Breast epithelium (tissue), 4 donors: ENCODE data around the gene FAM89B. TPM values are rescaled to one million over a fixed set of nuclear protein-coding genes. Genes with fewer than 3 reads are reported as not detected.

Experiments used
- DNase-seq, 2 donors: peaks; one replicate each; pipeline ENCODE4 v3.0.0-alpha.2; 2019; ENCODE audit warnings: low spot score in 2 of 2
- H3K27ac ChIP-seq, 2 donors: fragments of 200-600 bp; sonication (generic) in 1 of 2; one replicate each; pipeline ENCODE4 v1.5.1; 2016 to 2019; ENCODE audit warnings: mild to moderate bottlenecking in 1 of 2
- H3K27me3 ChIP-seq, 2 donors: fragments of 200-600 bp; sonication (generic) in 1 of 2; one replicate each; pipeline versions ENCODE4 v1.5.1 to v1.6.0; 2017 to 2019; ENCODE audit warnings: control low read depth in 1 of 2, mild to moderate bottlenecking in 1 of 2
- H3K36me3 ChIP-seq: fragments of 200-600 bp; one replicate; pipeline ENCODE4 v1.5.1; 2019
- H3K4me1 ChIP-seq, 2 donors: fragments of 200-600 bp; sonication (generic); one replicate each; pipeline ENCODE4 v1.5.1; 2016 to 2019; ENCODE audit warnings: control low read depth in 1 of 2
- H3K4me3 ChIP-seq, 3 donors: fragments of 200-600 bp; sonication (generic); 1 replicate in 2 of 3; 2 replicates in 1 of 3; pipeline ENCODE4 v1.5.1; 2016 to 2019; ENCODE audit warnings: mild to moderate bottlenecking in 3 of 3, moderate library complexity in 2 of 3
- H3K9me3 ChIP-seq, 2 donors: fragments of 200-600 bp; sonication (generic) in 1 of 2; one replicate each; pipeline ENCODE4 v1.5.1; 2016 to 2019; ENCODE audit warnings: control low read depth in 1 of 2
- CTCF ChIP-seq, 3 donors: fragments of 450-650 bp; IDR thresholded peaks; one replicate each; pipeline ENCODE4 v1.5.1; 2016 to 2017; ENCODE audit warnings: antibody characterized with exemption in 3 of 3, mild to moderate bottlenecking in 3 of 3, moderate library complexity in 3 of 3
- POLR2A ChIP-seq: fragments of 450-650 bp; IDR thresholded peaks from one replicate; pipeline ENCODE4 v1.6.1; 2016; ENCODE audit warnings: antibody characterized with exemption, mild to moderate bottlenecking, moderate library complexity
- POLR2AphosphoS5 ChIP-seq, 3 donors: sonication (generic); formaldehyde crosslinking; IDR thresholded peaks; one replicate each; pipeline ENCODE4 v1.6.1; 2017; ENCODE audit warnings: antibody characterized with exemption in 3 of 3
- intact Hi-C: fragments of 100-400 bp; cut with DNase I; formaldehyde crosslinking; loops from one replicate; pipeline ENCODE4 v1.15.1; 2023; ENCODE audit warnings: low total_unique reads
- total RNA-seq, 3 donors: library from RNA; depleted of rRNA; stranded (reverse); fragments of >200 nt; gene quantifications; one replicate each; pipeline ENCODE4 v1.1.0, GENCODE V29; 2016

FAM89B gene
- total RNA-seq, 3 donors from 2014 or later = 37.4 to 51.4 (median 40.8) TPM

DNA sequence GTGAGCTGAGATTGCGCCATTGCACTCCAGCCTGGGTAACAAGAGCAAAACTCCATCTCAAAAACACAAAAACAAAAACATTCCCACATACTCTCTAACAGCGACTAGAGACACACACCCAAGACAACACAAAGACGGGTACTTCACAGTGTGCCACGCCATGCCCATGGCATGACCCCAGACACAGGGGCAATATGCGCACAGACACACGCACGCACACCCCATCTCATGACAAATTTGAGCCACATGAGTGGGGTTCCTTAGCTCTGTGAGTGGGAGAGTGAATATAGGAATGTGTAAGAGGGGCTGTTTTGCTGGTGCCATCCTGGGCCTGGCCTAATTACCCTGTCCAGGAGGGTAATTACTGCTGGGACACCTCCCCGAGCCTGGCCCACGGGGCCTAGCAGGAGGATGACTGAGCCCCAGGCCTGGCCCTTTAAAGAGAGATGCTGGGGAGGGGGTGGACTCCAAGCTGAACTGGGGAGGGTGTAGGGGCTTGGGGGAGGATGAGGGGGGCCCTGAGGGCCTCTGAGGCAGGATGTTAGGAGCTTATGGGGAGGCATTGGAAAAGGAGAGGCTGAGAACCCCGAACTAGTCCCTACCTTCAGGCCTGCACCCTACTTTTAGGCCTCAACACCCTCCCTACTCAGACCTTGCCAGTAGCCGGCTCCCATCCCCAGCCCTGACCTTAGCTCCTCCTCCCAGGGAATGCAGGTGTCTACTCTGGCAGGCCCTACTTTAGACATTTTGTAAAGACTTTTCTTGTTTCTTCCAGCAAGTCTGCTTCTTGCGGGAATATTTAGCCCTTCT is 15.7 kb upstream of the FAM89B start:
- H3K4me1 ChIP-seq = peaks cover 29 to 38% of the 10 kb centered on the region in 2 donors
- peak overlapping the region; percentile 99 for H3K27ac ChIP-seq
- TF ChIP-seq POLR2AphosphoS5 (IDR thresholded peaks at IDR 0.05) = no peak
- TF ChIP-seq POLR2A = no peak
- no peak for TF ChIP-seq CTCF (IDR thresholded peaks at IDR 0.05)
- no peaks in the 10 kb centered on the region for H3K27me3 ChIP-seq
- intact Hi-C loops = no loop called here
- peak overlapping the region; percentile 62 to 75 (median 71) for H3K4me3 ChIP-seq
- no peaks in the 10 kb centered on the region for H3K36me3 ChIP-seq
- no peak for DNase-seq
- H3K9me3 ChIP-seq = no peaks in the 10 kb centered on the region

DNA sequence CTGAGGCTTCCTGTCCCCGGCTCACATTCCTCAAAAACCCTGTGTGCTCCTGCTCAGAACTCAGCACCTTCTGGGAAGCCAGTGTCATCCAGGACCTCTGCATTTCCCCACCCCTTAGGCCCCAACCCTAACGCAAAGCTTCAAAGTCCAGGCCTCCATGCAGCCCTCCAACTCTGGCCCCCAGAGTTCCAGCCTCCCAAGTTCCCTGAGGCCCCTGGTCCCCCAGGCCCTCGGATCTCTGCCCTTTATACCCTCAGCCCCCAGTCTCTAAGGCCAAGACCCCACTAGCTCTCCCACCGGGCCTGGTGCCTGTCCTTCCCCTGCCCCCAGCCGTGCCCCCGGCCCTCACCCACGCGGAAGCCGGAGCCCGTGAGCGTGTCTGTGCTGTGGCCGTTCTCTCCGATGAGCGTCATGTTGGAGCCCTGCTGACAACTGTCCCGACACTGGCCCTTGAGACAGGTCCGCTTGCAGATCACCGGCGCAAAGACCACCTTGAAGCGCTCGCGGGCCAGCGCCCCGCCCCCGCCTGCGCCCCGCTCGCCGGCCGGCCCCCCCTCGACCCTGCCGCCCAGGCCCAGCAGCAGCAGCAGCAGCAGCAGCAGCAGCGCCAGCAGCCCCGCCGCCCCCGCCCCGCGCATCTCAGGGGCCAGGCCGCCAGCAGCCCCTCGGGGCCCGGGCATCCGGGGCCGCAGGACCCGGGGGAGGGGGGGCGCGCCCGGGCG is 14.9 kb upstream of the FAM89B start:
- H3K4me1 ChIP-seq = peaks cover 29 to 38% of the 10 kb centered on the region in 2 donors

DNA sequence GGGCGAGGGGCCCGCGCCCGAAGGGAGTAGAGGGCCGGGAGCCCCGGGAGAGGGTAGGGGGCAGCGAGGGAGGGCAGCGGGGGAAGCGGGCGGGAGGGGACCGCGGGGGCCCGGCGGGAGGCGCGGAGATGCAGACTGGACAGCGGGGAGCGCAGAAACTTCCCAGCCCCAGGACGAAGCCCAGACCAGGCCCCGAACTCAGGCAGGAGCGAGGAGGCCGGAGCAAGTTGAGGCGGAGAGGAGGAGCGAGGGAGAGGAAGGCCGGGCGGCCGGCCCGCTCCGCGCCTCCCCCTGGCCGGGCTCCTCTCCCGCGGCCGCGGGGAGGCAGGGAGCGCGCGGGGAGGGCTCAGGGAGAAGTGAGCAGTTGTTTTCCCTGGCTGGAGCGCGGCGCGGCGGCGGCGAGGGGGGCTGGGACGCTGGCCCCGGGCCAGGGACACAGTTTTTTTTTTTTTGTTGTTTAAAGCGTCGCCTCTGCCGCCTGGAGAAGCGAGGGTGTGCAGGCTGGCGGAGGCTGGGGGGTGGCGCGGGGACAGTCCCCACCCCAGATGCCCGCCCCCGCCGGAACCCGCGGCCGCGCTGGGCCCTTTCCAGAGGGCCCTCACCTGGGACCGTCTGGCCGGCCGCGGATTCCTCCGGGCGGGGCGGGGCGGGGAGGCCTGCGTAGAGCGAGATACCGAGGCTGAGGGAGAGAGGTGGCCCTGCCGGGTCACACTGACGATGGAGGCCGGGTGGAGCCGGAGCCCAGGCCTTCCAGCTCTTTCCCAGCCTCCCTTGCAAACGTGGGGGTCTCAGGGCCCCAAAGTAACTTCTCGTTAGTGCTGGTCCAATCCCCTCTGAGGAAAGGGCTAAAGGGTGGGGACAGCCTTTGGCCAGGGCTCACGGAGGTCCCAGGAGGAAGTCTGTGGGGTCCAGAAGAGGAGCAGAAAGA is 14.1 kb upstream of the FAM89B start, which contains the start of gene LTBP3:
Gene LTBP3 (minus strand): TSS at position 358 of the 928 bp plus-strand sequence. CDS start 400 bp downstream, outside the sequence.
- peak within 1 kb of the TSS; percentile 62 to 75 (median 71) for H3K4me3 ChIP-seq
- H3K9me3 ChIP-seq = no peaks in the 10 kb centered on the region
- intact Hi-C loops = no loop called here
- TF ChIP-seq CTCF (IDR thresholded peaks at IDR 0.05) = no peak
- peak; percentile 24 to 80 (median 65) for TF ChIP-seq POLR2AphosphoS5 (IDR thresholded peaks at IDR 0.05)
- H3K27me3 ChIP-seq = no peaks in the 10 kb centered on the region
- H3K4me1 ChIP-seq = peaks cover 29 to 38% of the 10 kb centered on the region in 2 donors
- DNase-seq = peak in 1 of 2 donors; percentile 81
- H3K27ac ChIP-seq = peak within 1 kb of the TSS; percentile 99
- no peaks in the 10 kb centered on the region for H3K36me3 ChIP-seq

More for the DNA sequence above, 14.9 kb upstream of the FAM89B start:
- Histone ChIP-seq H3K36me3 (no peaks in the 10 kb centered on the region), H3K27me3 (no peaks in the 10 kb centered on the region), H3K27ac (peak overlapping the region; percentile 99), H3K9me3 (no peaks in the 10 kb centered on the region), H3K4me3 (peak overlapping the region; percentile 62 to 75 (median 71))
- TF ChIP-seq POLR2AphosphoS5 (IDR thresholded peaks at IDR 0.05) = no peak
- no peak for TF ChIP-seq POLR2A
- no peak for DNase-seq
- intact Hi-C loops = no loop called here

- Histone ChIP-seq H3K27ac (peak overlapping the region; percentile 99), H3K36me3 (no peaks in the 10 kb centered on the region), H3K4me1 (peaks cover 29 to 38% of the 10 kb centered on the region in 2 donors), H3K4me3 (peak overlapping the region; percentile 62 to 75 (median 71)), H3K27me3 (no peaks in the 10 kb centered on the region), H3K9me3 (no peaks in the 10 kb centered on the region)
- TF ChIP-seq POLR2A (no peak), POLR2AphosphoS5 (IDR thresholded peaks at IDR 0.05) (peak; percentile 9 to 48 (median 44))
- DNase-seq = no peak
- intact Hi-C loops = no loop called here
Measured at GRCh38 chr11:65558930-65559509, 13.3 kb upstream of the FAM89B start.

GRCh38 chr11:65559535-65559934 is 12.8 kb upstream of the FAM89B start:
- Histone ChIP-seq H3K9me3 (no peaks in the 10 kb centered on the region), H3K4me1 (peaks cover 29 to 38% of the 10 kb centered on the region in 2 donors), H3K27me3 (no peaks in the 10 kb centered on the region), H3K4me3 (no peak overlapping the region), H3K27ac (peak overlapping the region; percentile 99), H3K36me3 (no peaks in the 10 kb centered on the region)
- TF ChIP-seq POLR2A (no peak), CTCF (IDR thresholded peaks at IDR 0.05) (no peak), POLR2AphosphoS5 (IDR thresholded peaks at IDR 0.05) (no peak)
- intact Hi-C loops = no loop called here
- DNase-seq = no peak
